Tibial nerve (tissue), 4 donors: ENCODE data around the gene CANX. TPM values are rescaled to one million over a fixed set of nuclear protein-coding genes. Genes with fewer than 3 reads are reported as not detected.

ENCODE experiments used
- DNase-seq, 2 donors: peaks; one replicate each; pipeline ENCODE4 v3.0.0-alpha.2; 2019; ENCODE audit warnings: low spot score in 2 of 2
- H3K27ac ChIP-seq, 4 donors: fragments of 200-600 bp; sonication (generic) in 3 of 4; one replicate each; pipeline ENCODE4 v1.5.1; 2017 to 2019; ENCODE audit warnings: mild to moderate bottlenecking in 1 of 4
- H3K27me3 ChIP-seq, 2 donors: fragments of 200-600 bp; sonication (generic) in 1 of 2; one replicate each; pipeline versions ENCODE4 v1.5.1 to v1.6.0; 2017 to 2019
- H3K36me3 ChIP-seq, 3 donors: fragments of 200-600 bp; sonication (generic); one replicate each; pipeline ENCODE4 v1.5.1; 2018 to 2019
- H3K4me1 ChIP-seq, 4 donors: fragments of 200-600 bp; sonication (generic) in 3 of 4; one replicate each; pipeline ENCODE4 v1.5.1; 2017 to 2019
- H3K4me3 ChIP-seq, 4 donors: fragments of 200-600 bp; sonication (generic) in 3 of 4; one replicate each; pipeline ENCODE4 v1.5.1; 2017 to 2019; ENCODE audit warnings: mild to moderate bottlenecking in 1 of 4, moderate library complexity in 1 of 4
- H3K9me3 ChIP-seq, 4 donors: fragments of 200-600 bp; sonication (generic) in 3 of 4; one replicate each; pipeline ENCODE4 v1.5.1; 2017 to 2019
- CTCF ChIP-seq, 5 experiments: fragments of 200-600 bp in 3 of 5; fragments of 450-650 bp in 2 of 5; sonication (generic) in 3 of 5; IDR thresholded peaks; one replicate each; pipeline ENCODE4 v1.5.1; 2016 to 2019; ENCODE audit warnings: antibody characterized with exemption in 5 of 5, mild to moderate bottlenecking in 3 of 5, moderate library complexity in 2 of 5
- EP300 ChIP-seq, 2 donors: sonication (generic); formaldehyde crosslinking; IDR thresholded peaks; one replicate each; pipeline ENCODE4 v1.6.1; 2017; ENCODE audit warnings: antibody characterized with exemption in 2 of 2, mild to moderate bottlenecking in 1 of 2
- POLR2A ChIP-seq, 2 donors: fragments of 450-650 bp; IDR thresholded peaks; one replicate each; pipeline ENCODE4 v1.6.1; 2017; ENCODE audit warnings: antibody characterized with exemption in 2 of 2, mild to moderate bottlenecking in 2 of 2, moderate library complexity in 2 of 2
- WGBS, 2 donors: methylation state at CpG; one replicate each; pipeline ENCODE4 v1.1.5; 2018; 5-methylcytosine and 5-hydroxymethylcytosine counted together
- total RNA-seq, 4 donors: library from RNA; depleted of rRNA; stranded (reverse); fragments of >200 nt; gene quantifications; one replicate each; pipeline ENCODE4 v1.1.0, GENCODE V29; 2016

Gene CANX
- total RNA-seq, 4 donors from 2014 or later = 258 to 315 (median 272) TPM

GRCh38 chr5:179764056-179764455 lies 65.3 kb downstream of the CANX start:
- no peaks in the 10 kb centered on the region for H3K9me3 ChIP-seq
- H3K27me3 ChIP-seq = no peaks in the 10 kb centered on the region
- peaks cover 6 to 74% (median 42%) of the 10 kb centered on the region in 4 donors for H3K4me1 ChIP-seq

GRCh38 chr5:179765400-179765799 lies 66.6 kb downstream of the CANX start:
- H3K27ac ChIP-seq = peak overlapping the region in 3 of 4 donors; percentile 20 to 79 (median 20)
- WGBS, 2 donors = 29 to 33% methylated on average over 13 of the region's 13 CpGs
- DNase-seq = peak in 1 of 2 donors; percentile 15
- H3K36me3 ChIP-seq = peaks cover 4 to 38% (median 7%) of the 10 kb centered on the region in 3 donors
- no peak overlapping the region for H3K4me3 ChIP-seq
- no peaks in the 10 kb centered on the region for H3K9me3 ChIP-seq
- TF ChIP-seq POLR2A (IDR thresholded peaks at IDR 0.05) (no peak), EP300 (IDR thresholded peaks at IDR 0.05) (no peak), CTCF (IDR thresholded peaks at IDR 0.05) (no peak)
- no peaks in the 10 kb centered on the region for H3K27me3 ChIP-seq
- peaks cover 6 to 61% (median 42%) of the 10 kb centered on the region in 4 donors for H3K4me1 ChIP-seq

More at GRCh38 chr5:179764056-179764455, 65.3 kb downstream of the CANX start:
- Histone ChIP-seq H3K4me3 (no peak overlapping the region), H3K27ac (peak overlapping the region in 2 of 4 donors; percentile 75 to 79), H3K36me3 (peaks cover 0 to 24% (median 4%) of the 10 kb centered on the region in 3 donors)
- WGBS, 2 donors = 73 to 77% methylated on average over 8 of the region's 8 CpGs
- TF ChIP-seq EP300 (IDR thresholded peaks at IDR 0.05) (no peak), CTCF (IDR thresholded peaks at IDR 0.05) (no peak), POLR2A (IDR thresholded peaks at IDR 0.05) (no peak)
- no peak for DNase-seq

GRCh38 chr5:179766021-179766725 lies 67.4 kb downstream of the CANX start:
- Histone ChIP-seq H3K9me3 (no peaks in the 10 kb centered on the region), H3K27me3 (no peaks in the 10 kb centered on the region), H3K27ac (peak overlapping the region in 3 of 4 donors; percentile 20 to 79 (median 20)), H3K36me3 (peaks cover 4 to 45% (median 12%) of the 10 kb centered on the region in 3 donors), H3K4me1 (peaks cover 6 to 57% (median 42%) of the 10 kb centered on the region in 4 donors), H3K4me3 (no peak overlapping the region)
- TF ChIP-seq EP300 (IDR thresholded peaks at IDR 0.05) = no peak
- WGBS, 2 donors = 67 to 83% methylated on average over 15 to 20 of the region's 20 CpGs
- no peak for DNase-seq

GRCh38 chr5:179766726-179767455 lies 68.1 kb downstream of the CANX start:
- peaks cover 4 to 52% (median 19%) of the 10 kb centered on the region in 3 donors for H3K36me3 ChIP-seq
- no peaks in the 10 kb centered on the region for H3K27me3 ChIP-seq
- H3K4me3 ChIP-seq = no peak overlapping the region
- peak overlapping the region in 1 of 4 donors; percentile 79 for H3K27ac ChIP-seq
- H3K4me1 ChIP-seq = peaks cover 6 to 50% (median 36%) of the 10 kb centered on the region in 4 donors
- no peak for DNase-seq
- H3K9me3 ChIP-seq = no peaks in the 10 kb centered on the region
- no peak for TF ChIP-seq POLR2A (IDR thresholded peaks at IDR 0.05)
- TF ChIP-seq CTCF (IDR thresholded peaks at IDR 0.05) = no peak
- TF ChIP-seq EP300 (IDR thresholded peaks at IDR 0.05) = no peak
- 78 to 79% methylated on average over 12 of the region's 12 CpGs for WGBS, 2 donors

- Histone ChIP-seq H3K27me3 (no peaks in the 10 kb centered on the region), H3K9me3 (no peaks in the 10 kb centered on the region), H3K4me3 (no peak overlapping the region), H3K36me3 (peaks cover 4 to 60% (median 24%) of the 10 kb centered on the region in 3 donors), H3K4me1 (peaks cover 3 to 43% (median 29%) of the 10 kb centered on the region in 4 donors), H3K27ac (no peak overlapping the region)
- DNase-seq = no peak
- TF ChIP-seq EP300 (IDR thresholded peaks at IDR 0.05) = no peak
- TF ChIP-seq POLR2A (IDR thresholded peaks at IDR 0.05) = no peak
- TF ChIP-seq CTCF (IDR thresholded peaks at IDR 0.05) = no peak
- WGBS, 2 donors = 83 to 85% methylated on average over 9 of the region's 9 CpGs
These were observed 68.8 kb downstream of the CANX start for GRCh38 chr5:179767496-179768100.
